Measurements from ENCODE around the gene LTBR. TPM values are rescaled to one million over a fixed set of nuclear protein-coding genes. Genes with fewer than 3 reads are reported as not detected.
"Not testable (repeated sequence)": the region's sequence is repeated elsewhere in the genome, so short reads cannot be mapped to it uniquely, and the experiment has no call there.

Gene LTBR
- total RNA-seq, 1 experiment from 2014 or later, result 3.1 TPM

DNA sequence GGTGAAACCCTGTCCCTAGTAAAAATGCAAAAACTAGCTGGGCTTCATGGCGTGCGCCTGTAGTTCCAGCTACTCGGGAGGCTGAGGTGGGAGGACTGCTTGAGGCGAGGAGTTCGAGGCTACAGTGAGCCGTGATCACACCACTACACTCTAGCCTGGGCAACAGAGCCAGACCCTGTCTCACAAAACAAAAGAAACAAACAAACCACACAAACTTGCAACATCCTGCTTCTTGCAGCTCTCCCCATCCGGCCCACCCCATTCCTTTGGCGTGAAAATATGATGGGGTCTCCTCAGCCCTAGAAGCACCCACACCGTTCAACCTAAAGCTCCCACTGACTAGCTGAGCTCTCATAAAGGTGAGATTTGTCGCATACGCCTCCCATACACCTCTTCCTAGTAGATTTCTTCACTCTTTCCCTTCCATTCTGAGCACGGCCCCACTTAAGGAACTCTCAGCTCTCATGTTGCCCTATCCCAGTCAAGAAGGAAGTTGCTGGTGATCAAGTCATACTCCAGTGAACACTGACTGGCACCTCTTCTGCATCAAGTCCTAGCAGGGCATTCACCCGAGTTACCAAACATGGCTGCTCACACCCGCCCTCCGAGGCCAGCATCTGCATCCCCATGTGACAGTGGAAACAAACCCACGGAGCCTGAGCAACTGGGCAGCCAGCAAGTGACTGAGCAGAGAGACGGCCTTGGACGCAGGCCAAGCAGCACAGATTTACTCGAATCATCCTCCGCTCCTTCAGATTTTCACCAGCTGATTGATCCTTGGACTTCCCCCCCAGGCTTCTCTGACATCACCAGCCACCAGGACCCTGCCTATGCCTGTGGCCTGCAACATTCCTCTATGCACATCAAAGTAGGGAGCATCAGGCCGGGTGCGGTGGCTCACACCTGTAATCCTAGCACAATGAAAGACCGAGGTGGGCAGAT is 41.9 kb downstream of the LTBR start:
- in situ Hi-C loops (cut with HindIII; ENCODE audit: low pct_unique_long_range_greater_than_20kb, low sequenced_read_pairs) (no loop called here), intact Hi-C loops (cut with micrococcal nuclease; ENCODE audit: unreplicated experiment) (no loop called here)
- ChIA-PET CTCF (no interaction called here), POLR2A (no interaction called here)
- TF ChIP-seq POLR2AphosphoS5 (IDR thresholded peaks at IDR 0.05; ENCODE audit: low read depth, low read length) (no peak), SIN3A (IDR thresholded peaks at IDR 0.05; ENCODE audit: borderline replicate concordance, insufficient read depth, low read depth, low read length) (no peak)
- TF ChIP-seq, protein P1, sequence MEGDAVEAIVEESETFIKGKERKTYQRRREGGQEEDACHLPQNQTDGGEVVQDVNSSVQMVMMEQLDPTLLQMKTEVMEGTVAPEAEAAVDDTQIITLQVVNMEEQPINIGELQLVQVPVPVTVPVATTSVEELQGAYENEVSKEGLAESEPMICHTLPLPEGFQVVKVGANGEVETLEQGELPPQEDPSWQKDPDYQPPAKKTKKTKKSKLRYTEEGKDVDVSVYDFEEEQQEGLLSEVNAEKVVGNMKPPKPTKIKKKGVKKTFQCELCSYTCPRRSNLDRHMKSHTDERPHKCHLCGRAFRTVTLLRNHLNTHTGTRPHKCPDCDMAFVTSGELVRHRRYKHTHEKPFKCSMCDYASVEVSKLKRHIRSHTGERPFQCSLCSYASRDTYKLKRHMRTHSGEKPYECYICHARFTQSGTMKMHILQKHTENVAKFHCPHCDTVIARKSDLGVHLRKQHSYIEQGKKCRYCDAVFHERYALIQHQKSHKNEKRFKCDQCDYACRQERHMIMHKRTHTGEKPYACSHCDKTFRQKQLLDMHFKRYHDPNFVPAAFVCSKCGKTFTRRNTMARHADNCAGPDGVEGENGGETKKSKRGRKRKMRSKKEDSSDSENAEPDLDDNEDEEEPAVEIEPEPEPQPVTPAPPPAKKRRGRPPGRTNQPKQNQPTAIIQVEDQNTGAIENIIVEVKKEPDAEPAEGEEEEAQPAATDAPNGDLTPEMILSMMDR (IDR thresholded peaks at IDR 0.05), result no peak
- Histone ChIP-seq H3K27ac (ENCODE audit: low read length) (no peak overlapping the region), H3K9me3 (ENCODE audit: control insufficient read depth, insufficient read depth, low read depth, low read length) (no peaks in the 10 kb centered on the region), H3K4me3 (ENCODE audit: low read depth in 2 of 2, low read length in 2 of 2) (no peak overlapping the region), H3K4me1 (ENCODE audit: control insufficient read depth, insufficient read depth, low read length) (peaks cover 6% of the 10 kb centered on the region), H3K27me3 (ENCODE audit: control insufficient read depth, insufficient read depth, low read length) (no peaks in the 10 kb centered on the region), H3K36me3 (ENCODE audit: control insufficient read depth, insufficient read depth, low read length) (no peaks in the 10 kb centered on the region)
- ATAC-seq (no peak), DNase-seq (ENCODE audit: low read depth, low spot score) (no peak)
- no TSS peak for BruUV-seq (replicated peaks)

DNA sequence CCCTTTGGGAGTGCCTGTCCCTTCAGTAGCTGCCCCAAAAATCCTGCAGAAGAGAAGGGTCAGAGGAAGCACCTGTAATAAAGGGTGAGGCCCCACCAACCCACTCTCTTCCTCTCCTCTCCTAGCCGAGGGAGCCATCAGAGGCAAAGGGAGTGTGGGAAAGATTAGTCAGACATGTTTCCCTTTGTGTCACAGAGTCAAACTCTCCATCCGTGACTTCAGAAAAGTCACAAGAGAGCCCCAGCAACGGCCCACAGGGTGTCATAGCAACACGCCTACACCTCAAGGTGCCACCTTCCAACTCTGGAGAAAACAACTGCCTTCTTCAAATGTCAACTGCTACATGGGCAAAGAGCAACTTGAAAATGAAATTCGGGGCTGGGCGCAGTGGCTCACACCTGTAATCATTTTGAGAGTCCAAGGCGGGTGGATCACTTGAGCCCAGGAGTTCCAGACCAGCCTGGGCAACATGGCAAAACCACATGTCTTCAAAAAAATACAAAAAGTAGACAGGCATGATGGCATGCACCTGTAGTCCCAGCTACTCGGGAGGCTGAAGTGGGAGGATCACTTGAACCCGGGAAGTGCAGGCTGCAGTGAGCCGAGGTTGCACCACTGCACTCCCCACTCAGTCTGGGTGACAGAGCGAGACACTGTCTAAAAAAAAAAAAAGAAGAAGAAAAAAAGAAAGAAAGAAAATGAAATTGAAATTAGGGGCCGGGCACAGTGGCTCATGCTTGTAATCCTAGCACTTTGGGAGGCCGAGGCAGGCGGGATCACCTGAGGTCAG is 43.1 kb downstream of the LTBR start:
- no peak overlapping the region for H3K27ac ChIP-seq (ENCODE audit: low read length)
- intact Hi-C loops (cut with micrococcal nuclease; ENCODE audit: unreplicated experiment) (no loop called here), in situ Hi-C loops (cut with HindIII; ENCODE audit: low pct_unique_long_range_greater_than_20kb, low sequenced_read_pairs) (no loop called here)
- peaks cover 9% of the 10 kb centered on the region for H3K4me1 ChIP-seq (ENCODE audit: control insufficient read depth, insufficient read depth, low read length)
- no peaks in the 10 kb centered on the region for H3K27me3 ChIP-seq (ENCODE audit: control insufficient read depth, insufficient read depth, low read length)
- no peaks in the 10 kb centered on the region for H3K36me3 ChIP-seq (ENCODE audit: control insufficient read depth, insufficient read depth, low read length)
- no peak for DNase-seq (ENCODE audit: low read depth, low spot score)
- no peak for ATAC-seq
- no peak overlapping the region for H3K4me3 ChIP-seq (ENCODE audit: low read depth in 2 of 2, low read length in 2 of 2)
- no peak for TF ChIP-seq POLR2AphosphoS5 (IDR thresholded peaks at IDR 0.05; ENCODE audit: low read depth, low read length)
- TF ChIP-seq, protein P2, sequence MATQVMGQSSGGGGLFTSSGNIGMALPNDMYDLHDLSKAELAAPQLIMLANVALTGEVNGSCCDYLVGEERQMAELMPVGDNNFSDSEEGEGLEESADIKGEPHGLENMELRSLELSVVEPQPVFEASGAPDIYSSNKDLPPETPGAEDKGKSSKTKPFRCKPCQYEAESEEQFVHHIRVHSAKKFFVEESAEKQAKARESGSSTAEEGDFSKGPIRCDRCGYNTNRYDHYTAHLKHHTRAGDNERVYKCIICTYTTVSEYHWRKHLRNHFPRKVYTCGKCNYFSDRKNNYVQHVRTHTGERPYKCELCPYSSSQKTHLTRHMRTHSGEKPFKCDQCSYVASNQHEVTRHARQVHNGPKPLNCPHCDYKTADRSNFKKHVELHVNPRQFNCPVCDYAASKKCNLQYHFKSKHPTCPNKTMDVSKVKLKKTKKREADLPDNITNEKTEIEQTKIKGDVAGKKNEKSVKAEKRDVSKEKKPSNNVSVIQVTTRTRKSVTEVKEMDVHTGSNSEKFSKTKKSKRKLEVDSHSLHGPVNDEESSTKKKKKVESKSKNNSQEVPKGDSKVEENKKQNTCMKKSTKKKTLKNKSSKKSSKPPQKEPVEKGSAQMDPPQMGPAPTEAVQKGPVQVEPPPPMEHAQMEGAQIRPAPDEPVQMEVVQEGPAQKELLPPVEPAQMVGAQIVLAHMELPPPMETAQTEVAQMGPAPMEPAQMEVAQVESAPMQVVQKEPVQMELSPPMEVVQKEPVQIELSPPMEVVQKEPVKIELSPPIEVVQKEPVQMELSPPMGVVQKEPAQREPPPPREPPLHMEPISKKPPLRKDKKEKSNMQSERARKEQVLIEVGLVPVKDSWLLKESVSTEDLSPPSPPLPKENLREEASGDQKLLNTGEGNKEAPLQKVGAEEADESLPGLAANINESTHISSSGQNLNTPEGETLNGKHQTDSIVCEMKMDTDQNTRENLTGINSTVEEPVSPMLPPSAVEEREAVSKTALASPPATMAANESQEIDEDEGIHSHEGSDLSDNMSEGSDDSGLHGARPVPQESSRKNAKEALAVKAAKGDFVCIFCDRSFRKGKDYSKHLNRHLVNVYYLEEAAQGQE (IDR thresholded peaks at IDR 0.05; ENCODE audit: insufficient read depth in 1 of 2, low read depth in 2 of 2, low read length in 1 of 2), result no peak
- BruUV-seq (replicated peaks), result no TSS peak
- CTCF ChIA-PET, result no interaction called here
- H3K9me3 ChIP-seq (ENCODE audit: control insufficient read depth, insufficient read depth, low read depth, low read length), result no peaks in the 10 kb centered on the region
- POLR2A ChIA-PET, result no interaction called here

DNA sequence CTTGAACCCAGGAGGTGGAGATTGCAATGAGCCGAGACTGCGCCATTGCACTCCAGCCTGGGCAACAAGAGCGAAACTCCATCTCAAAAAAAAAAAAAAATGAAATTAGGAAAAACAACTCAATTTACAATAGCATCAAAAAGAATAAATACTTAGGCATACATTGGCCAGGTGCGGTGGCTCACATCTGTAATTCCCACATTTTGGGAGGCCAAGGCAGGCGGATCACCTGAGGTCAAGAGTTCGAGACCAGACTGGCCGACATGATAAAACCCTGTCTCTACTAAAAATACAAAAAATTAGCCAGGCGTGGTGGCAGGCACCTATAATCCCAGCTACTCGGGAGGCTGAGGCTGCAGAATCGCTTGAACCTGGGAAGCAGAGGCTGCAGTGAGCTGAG is 43.8 kb downstream of the LTBR start:
- ATAC-seq; in situ Hi-C loops (cut with HindIII; ENCODE audit: low pct_unique_long_range_greater_than_20kb, low sequenced_read_pairs); BruUV-seq (replicated peaks); H3K27ac ChIP-seq (ENCODE audit: low read length); H3K36me3 ChIP-seq (ENCODE audit: control insufficient read depth, insufficient read depth, low read length); H3K4me3 ChIP-seq (ENCODE audit: low read depth in 2 of 2, low read length in 2 of 2); DNase-seq (ENCODE audit: low read depth, low spot score); intact Hi-C loops (cut with micrococcal nuclease; ENCODE audit: unreplicated experiment); H3K9me3 ChIP-seq (ENCODE audit: control insufficient read depth, insufficient read depth, low read depth, low read length); H3K27me3 ChIP-seq (ENCODE audit: control insufficient read depth, insufficient read depth, low read length); POLR2A ChIA-PET; H3K4me1 ChIP-seq (ENCODE audit: control insufficient read depth, insufficient read depth, low read length): not testable (repeated sequence)
- CTCF ChIA-PET, result interaction anchor here (0.5 to 0.6 kb wide), 2 partner anchors 14 to 1265 kb away, joined by 5 to 9 read pairs; no protein-coding TSS in a partner anchor
